Measurements from ENCODE around the gene IQSEC1. TPM values are rescaled to one million over a fixed set of nuclear protein-coding genes. Genes with fewer than 3 reads are reported as not detected.

The IQSEC1 gene
- total and polyA plus RNA-seq, 9 of the 15 experiments (the other 6 are each of a cell fraction or from before 2014, with no cell fraction given), result 0.56 to 39.0 (median 6.8) TPM

DNA sequence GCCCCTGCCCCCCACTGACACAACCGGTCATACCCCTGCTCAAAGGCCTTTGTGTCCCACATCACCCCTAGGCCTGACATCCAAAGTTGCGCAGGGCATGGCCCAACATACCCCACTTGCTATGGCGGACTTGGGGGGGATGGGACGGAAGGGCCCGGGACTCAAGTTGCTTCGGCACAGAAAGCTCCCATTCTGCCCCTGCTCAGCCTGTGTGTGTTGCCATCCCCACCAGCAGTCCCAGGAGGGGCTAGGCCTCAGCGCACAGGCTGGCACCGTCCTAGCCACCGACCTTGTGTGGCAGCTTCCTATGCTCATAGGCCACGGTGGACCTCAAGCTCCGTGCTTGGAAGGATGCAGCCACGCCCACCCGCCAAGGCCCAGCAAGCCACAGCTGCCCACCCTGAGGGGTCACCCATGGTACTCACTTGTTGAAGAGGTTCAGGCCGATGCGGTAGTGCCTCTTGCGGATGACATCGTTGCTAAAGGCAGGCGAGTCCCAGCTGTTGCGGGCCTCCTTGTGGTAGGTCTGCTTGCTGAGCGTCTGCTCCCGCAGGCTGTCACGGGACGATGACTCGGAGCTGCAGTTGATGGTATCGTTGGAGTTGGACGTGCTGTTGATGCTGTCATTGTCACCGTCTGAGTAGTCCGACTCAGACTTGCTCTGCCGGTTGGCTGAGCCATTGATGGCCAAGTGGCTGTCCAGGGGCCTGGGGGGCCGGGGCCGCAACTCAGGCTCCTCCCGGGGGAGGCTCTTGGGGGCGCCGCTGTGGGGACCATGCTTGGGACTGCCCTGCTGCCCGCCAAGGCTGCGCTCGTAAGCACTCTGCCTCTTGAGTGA is 138.0 kb downstream of the IQSEC1 start (continued):
- TF ChIP-seq L3MBTL2 (IDR thresholded peaks at IDR 0.05) (peak; percentile 41; the same call in 1 of the 2 replicates), CXXC5 (CRISPR knock-in tag; IDR thresholded peaks at IDR 0.05) (peak; percentile 88), MAFG (tag; conservative IDR thresholded peaks at IDR 0.05) (peak; percentile 79), KLF6 (CRISPR knock-in tag; IDR thresholded peaks at IDR 0.05; ENCODE audit: borderline replicate concordance) (no peak; the same call in 1 of the 2 replicates), FOXK1 (CRISPR knock-in tag; IDR thresholded peaks at IDR 0.05; ENCODE audit: borderline replicate concordance) (no peak), ZNF282 (CRISPR knock-in tag; IDR thresholded peaks at IDR 0.05) (0 out of 2 replicates have a peak, but pooled peaks have one; percentile 76), ZNF134 (CRISPR knock-in tag; conservative IDR thresholded peaks at IDR 0.05) (peak; percentile 62; the same call in 1 of the 2 replicates), CREM (IDR thresholded peaks at IDR 0.05; ENCODE audit: low read depth) (peak; percentile 73), MIER1 (IDR thresholded peaks at IDR 0.05; ENCODE audit: low read depth) (no peak), HDAC8 (tag; IDR thresholded peaks at IDR 0.05) (peak; percentile 53; the same call in 1 of the 2 replicates), ZNF175 (CRISPR knock-in tag; IDR thresholded peaks at IDR 0.05; ENCODE audit: low read depth) (0 out of 2 replicates have a peak, but pooled peaks have one; percentile 70), ZFX (CRISPR knock-in tag; IDR thresholded peaks at IDR 0.05) (peak; percentile 29; the same call in 1 of the 2 replicates), JUN (IDR thresholded peaks at IDR 0.05; ENCODE audit: borderline replicate concordance, low read depth, low read length) (peak; percentile 84), JUN (CRISPR knock-in tag; IDR thresholded peaks at IDR 0.05; ENCODE audit: borderline replicate concordance) (0 out of 2 replicates have a peak, but pooled peaks have one; percentile 65), TBL1XR1 (IDR thresholded peaks at IDR 0.05; ENCODE audit: low read length in 2 of 2) (0 out of 4 replicates have a peak, but pooled peaks of 1 of the 2 experiments have one; percentile 19)
- TF ChIP-seq, protein P1, sequence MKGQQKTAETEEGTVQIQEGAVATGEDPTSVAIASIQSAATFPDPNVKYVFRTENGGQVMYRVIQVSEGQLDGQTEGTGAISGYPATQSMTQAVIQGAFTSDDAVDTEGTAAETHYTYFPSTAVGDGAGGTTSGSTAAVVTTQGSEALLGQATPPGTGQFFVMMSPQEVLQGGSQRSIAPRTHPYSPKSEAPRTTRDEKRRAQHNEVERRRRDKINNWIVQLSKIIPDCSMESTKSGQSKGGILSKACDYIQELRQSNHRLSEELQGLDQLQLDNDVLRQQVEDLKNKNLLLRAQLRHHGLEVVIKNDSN (CRISPR knock-in tag; IDR thresholded peaks at IDR 0.05), result peak; percentile 56
- TF ChIP-seq, protein P2, sequence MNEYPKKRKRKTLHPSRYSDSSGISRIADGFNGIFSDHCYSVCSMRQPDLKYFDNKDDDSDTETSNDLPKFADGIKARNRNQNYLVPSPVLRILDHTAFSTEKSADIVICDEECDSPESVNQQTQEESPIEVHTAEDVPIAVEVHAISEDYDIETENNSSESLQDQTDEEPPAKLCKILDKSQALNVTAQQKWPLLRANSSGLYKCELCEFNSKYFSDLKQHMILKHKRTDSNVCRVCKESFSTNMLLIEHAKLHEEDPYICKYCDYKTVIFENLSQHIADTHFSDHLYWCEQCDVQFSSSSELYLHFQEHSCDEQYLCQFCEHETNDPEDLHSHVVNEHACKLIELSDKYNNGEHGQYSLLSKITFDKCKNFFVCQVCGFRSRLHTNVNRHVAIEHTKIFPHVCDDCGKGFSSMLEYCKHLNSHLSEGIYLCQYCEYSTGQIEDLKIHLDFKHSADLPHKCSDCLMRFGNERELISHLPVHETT (CRISPR knock-in tag; conservative IDR thresholded peaks at IDR 0.05 in 1 of 2, IDR thresholded peaks at IDR 0.05 in 1 of 2), result 0 out of 4 replicates have a peak, but pooled peaks of 1 of the 2 experiments have one; percentile 46
- TF ChIP-seq, protein P3, sequence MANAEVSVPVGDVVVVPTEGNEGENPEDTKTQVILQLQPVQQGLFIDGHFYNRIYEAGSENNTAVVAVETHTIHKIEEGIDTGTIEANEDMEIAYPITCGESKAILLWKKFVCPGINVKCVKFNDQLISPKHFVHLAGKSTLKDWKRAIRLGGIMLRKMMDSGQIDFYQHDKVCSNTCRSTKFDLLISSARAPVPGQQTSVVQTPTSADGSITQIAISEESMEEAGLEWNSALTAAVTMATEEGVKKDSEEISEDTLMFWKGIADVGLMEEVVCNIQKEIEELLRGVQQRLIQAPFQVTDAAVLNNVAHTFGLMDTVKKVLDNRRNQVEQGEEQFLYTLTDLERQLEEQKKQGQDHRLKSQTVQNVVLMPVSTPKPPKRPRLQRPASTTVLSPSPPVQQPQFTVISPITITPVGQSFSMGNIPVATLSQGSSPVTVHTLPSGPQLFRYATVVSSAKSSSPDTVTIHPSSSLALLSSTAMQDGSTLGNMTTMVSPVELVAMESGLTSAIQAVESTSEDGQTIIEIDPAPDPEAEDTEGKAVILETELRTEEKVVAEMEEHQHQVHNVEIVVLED (CRISPR knock-in tag; IDR thresholded peaks at IDR 0.05), result peak; percentile 40; the same call in 1 of the 2 replicates
